ENCODE data around the gene RELL1.
A peak's percentile ranks its signal among the peaks of the same experiment; 100 is the strongest.

The RELL1 gene

GRCh38 chr4:37635155-37635554 is 51.0 kb downstream of the RELL1 start:
- no peak for DNase-seq (ENCODE audit: low read depth)

- DNase-seq (ENCODE audit: low read depth) = no peak
These were observed 52.0 kb downstream of the RELL1 start for GRCh38 chr4:37634180-37634579.

DNA sequence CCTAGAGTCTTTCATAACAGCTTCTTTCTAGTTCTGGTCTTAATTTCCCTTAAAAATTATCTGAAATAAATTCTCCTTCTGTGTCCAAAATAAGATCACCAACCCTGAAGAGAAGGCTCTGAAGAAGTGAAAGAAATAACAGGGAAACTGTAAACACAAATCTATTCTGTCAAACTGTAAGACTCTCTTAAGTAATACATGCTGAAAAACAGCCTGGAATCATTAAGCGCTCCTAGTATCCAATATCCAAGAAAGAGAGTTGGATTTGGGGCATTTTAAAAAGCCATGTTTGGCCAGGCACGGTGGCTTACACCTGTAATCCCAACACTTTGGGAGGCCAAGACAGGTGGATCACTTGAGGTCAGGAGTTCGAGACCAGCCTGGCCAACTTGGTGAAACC is 53.3 kb downstream of the RELL1 start:
- no peak for DNase-seq (ENCODE audit: low read depth)

GRCh38 chr4:37631551-37631950 is 54.6 kb downstream of the RELL1 start:
- no peak for DNase-seq (ENCODE audit: low read depth)

DNA sequence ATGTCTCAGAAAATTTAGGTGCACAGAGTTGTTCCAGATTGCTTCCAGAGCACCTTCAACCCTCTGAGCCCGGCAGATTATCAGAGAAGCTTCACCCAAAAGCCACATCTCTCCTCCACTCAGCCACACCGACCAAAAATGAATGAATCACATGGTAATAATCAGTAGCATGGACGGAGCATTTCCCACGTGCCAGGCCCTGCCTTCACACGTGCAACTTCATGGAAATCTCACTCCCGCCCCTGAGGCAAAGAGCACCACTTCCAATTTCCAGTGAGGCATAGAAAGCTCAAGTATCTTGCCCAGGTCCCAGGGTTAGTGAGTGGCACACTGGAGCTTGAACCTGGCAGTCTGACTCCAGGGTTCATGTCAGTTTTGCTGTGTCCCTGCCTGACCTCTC is 56.5 kb downstream of the RELL1 start:
- DNase-seq (ENCODE audit: low read depth) = no peak

- DNase-seq (ENCODE audit: low read depth) = no peak
These were observed 57.1 kb downstream of the RELL1 start for GRCh38 chr4:37628977-37629609.

DNA sequence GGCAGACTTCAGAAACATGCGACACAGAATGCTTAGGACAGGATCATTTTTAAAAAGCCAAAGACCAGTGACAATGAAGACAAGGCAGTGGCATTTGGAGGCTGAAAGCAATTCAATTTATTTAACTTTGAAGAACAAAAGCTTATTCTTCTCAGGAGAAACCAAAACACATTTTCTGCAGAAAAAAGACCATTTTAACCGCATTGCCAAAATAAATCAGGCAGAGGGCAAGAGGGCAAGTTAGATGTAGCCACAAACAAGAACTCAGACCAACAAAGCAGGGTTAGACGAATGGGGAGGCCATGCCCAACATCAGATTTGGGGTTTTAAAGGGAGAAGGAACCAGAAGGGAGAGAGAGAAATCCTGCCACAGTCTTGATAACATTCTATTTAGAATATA is 58.9 kb downstream of the RELL1 start:
- DNase-seq (ENCODE audit: low read depth) = no peak

- DNase-seq (ENCODE audit: low read depth) = no peak
These were observed 60.7 kb downstream of the RELL1 start for GRCh38 chr4:37625499-37625898.

DNA sequence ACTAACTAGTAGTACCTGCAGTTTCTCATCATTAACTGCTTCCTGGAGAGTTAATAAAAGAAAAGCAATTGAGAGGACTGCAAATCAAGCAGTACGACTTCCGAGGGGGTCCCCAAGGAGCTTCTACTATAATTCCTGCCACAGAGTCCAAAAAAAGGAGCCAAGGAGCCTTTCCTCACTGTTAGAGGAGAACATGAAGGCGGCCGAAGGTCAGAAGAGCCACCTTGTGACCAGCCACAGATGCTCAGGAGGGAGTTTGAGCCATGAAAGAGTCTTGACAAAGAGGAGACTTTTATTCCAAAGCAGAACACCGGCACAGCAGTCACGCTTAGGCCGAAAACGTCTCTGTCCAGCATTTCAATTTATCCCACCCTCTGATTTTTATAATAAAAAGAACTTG is 62.2 kb downstream of the RELL1 start:
- DNase-seq (ENCODE audit: low read depth) = no peak

DNA sequence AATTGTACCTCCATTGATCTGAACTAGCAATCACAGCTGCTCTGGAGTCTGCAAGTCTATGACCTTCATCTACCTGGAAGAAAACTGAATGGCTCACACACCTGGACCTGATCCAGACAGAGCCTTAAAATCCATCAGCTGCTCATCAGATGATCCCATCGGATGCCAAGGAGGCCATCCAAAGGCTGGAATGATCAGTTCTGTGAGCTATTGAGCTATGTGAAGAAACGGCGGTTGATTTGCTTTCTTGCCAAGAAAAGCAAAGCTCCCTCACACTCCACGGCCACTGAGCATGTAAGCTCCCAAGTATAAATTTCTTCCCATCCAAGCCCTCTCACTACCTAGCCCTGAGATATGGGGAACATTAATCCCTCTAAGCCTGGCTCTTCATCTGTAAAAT is 63.1 kb downstream of the RELL1 start:
- no peak for DNase-seq (ENCODE audit: low read depth)

- DNase-seq (ENCODE audit: low read depth) = no peak
These were observed 66.0 kb downstream of the RELL1 start for GRCh38 chr4:37620176-37620575.

DNA sequence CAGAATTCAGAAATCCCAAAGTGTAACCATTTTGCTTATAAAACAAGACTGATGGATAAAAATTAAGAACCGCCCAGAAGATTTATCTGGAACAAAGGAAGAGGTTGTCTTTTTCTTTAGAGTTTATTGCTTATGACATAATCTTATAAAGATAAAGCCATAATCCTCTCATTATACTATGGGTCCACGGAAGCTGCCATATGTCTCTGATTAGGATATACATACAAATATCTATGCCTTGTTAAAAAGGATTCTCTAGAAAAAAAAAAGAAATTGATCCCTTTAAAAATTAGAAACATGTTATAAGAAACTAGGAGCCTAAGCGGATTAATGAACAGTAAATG is 70.5 kb downstream of the RELL1 start:
- no peak for DNase-seq (ENCODE audit: low read depth)

- DNase-seq (ENCODE audit: low read depth) = no peak
These were observed 71.0 kb downstream of the RELL1 start for GRCh38 chr4:37615059-37615719.

DNA sequence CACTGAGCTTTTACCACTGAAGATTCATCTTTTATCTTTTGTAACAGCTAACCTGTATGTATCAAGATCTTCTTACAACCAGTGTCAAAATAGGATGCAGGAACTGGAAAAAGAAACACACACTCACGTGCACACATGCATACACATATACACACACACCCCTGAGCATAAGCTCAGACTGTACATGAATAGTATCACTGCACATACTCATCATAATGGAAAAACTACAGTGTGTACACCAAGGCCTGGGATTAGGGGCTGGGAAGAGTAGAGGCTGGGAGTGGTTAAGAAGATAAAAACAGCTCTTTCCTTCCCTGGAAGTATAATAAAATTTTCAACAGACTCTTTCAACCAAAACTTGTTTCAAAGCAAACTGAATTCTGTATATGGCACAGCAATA is 73.4 kb downstream of the RELL1 start:
- no peak for DNase-seq (ENCODE audit: low read depth)

DNA sequence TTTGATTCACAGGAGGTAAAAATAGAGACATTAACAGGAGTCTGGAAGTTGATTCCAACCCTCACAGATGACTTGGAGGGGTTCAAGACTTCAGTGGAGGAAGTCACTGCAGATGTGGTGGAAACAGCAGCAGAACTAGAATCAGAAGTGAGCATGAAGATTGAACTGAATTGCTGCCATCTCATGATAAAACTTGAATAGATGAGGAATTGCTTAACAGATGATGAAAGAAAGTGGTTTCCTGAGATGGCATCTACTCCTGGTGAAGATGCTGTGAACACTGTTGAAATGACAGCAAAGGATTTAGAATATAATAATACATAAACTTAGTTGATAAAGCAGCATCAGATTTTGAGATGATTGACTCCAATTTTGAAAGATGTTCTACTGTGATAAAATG is 76.5 kb downstream of the RELL1 start:
- no peak for DNase-seq (ENCODE audit: low read depth)

DNA sequence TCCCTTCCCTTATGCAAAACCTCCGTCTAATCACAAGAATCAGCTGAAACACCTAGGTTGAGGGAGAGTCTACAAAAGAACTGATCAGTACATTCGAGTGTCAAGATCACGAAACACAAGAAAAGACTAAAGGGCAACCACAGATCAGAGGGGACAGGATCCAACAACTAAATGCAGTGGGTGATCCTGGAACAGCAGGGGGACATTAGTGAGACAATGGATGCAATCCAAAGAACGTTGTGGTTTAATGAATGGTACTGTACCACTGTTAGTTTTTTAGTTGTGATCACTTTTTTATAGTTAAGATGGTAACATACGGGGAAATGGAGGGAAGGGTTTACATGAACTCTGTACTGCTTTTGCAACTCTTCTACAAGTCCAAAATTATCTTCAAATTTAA is 79.2 kb downstream of the RELL1 start:
- DNase-seq (ENCODE audit: low read depth) = no peak

GRCh38 chr4:37605843-37606565 is 80.2 kb downstream of the RELL1 start:
- no peak for DNase-seq (ENCODE audit: low read depth)

DNA sequence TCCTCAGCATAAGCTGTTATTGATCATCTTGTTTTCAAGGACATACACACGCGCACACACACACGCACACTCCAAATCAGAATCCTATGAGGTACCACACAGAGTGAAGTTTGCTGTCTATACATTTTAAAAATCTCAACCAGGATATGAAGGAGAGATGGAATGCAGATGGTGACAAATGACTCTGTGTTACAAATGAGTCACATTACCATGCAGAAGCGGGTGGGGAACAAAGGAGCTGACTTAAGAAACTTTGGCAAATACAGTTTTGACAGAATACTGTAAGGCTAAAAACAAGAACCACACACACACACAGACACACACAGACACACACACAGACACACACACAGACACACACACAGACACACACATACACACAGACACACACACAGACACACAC is 81.7 kb downstream of the RELL1 start:
- no peak for DNase-seq (ENCODE audit: low read depth)

DNA sequence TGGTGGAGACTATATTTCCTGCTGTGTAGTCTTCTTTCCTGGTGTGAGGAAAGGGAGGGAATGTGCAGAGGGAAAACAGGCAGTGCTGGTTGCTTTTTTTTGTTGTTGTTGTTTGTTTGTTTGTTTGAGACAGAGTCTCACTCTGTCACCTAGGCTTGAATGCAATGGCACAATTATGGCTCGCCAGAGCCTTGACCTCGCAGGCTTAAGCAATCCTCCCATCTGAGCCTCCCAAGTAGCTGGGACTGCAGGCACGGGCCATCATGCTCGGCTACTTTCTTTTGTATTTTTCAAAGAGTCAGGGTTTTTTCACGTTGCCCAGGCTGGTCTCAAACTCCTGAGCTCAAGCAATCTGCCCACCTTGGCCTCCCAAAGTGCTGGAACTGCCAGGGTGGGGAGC is 82.5 kb downstream of the RELL1 start:
- no peak for DNase-seq (ENCODE audit: low read depth)

GRCh38 chr4:37603070-37603468 is 83.1 kb downstream of the RELL1 start:
- DNase-seq (ENCODE audit: low read depth) = peak; percentile 57

- DNase-seq (ENCODE audit: low read depth) = no peak
These were observed 83.6 kb downstream of the RELL1 start for GRCh38 chr4:37602454-37603069.

DNA sequence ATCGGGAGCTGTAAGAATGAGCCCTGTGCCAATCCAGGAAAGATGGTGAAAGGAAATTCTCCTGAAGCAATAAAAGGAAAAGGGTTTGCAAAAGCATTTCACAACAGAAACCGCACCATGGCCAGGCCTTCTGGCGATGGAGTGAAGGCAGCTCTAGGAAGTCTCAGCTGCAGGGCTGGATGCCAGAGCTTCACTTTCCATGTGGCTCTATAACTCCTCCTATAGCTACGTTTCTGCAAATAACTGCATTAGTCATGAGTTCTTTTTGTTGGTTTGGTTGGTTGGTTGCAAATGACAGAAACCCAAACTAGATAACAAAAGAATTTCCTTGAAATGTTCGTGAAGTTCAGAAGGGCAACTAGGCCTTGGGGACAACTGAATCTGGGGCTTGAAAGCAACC is 84.6 kb downstream of the RELL1 start:
- DNase-seq (ENCODE audit: low read depth) = no peak

DNA sequence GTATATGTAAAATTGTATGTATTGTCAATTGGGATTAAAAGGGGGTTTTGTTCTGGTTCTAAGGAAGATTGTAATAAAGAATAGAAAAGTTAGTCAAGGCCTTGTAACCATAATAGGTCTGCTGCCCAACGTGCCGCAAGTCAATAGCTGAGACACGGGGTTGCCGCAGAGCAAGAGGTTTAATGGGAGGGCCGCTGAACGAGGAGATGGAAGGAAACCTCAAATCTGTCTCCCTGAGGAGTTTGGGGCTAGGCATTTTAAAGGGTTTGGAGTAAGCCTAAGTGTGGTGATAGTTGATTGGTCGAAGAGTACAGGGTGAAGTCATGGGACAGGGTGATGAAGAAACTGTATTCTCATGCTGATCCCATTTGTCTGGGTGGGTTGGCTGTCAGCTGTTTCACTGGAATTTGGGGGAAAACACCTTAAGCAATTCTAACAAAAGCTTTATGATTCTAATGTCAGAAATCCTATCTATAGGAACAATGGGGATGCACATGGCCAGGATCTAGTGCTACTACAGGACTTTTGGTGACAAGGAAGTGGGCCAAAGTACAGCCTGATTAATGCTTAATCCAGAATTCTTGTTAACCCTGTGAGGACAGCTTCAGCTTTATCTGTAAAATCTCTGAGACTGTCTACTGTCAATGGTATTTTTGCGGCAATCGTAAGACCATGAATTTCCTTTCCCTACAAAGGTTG is 86.9 kb downstream of the RELL1 start:
- no peak for DNase-seq (ENCODE audit: low read depth)
